ENCODE measurements around the gene AGA. TPM values are rescaled to one million over a fixed set of nuclear protein-coding genes. Genes with fewer than 3 reads are reported as not detected.

AGA gene
- total RNA-seq, 1 experiment from 2014 or later: 13.8 TPM

DNA sequence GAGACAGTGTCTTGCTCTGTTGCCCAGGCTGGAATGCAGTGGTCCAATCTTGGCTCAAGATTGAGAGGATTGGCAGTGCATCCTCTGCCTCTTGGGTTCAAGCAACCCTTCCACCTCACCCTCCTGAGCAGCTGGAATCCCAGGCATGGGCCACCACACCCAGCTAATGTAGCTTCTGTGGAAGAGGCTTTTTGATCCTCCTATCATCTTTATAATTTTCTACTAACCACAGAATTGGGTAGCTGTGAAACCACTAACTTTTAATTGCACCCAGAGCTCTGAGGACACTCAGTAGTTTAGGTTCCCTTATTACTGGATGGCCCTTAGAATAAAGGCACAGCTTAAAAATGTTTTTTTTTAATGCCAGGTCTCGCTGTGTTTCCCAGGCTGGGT is 8.9 kb upstream of the AGA start:
- Histone ChIP-seq H3F3A (ENCODE audit: insufficient read depth, low read depth) (no peaks in the 10 kb centered on the region), H3K4me1 (replicated peaks; ENCODE audit: insufficient read depth) (no peaks in the 10 kb centered on the region), H3K9me3 (ENCODE audit: insufficient read depth, low read depth) (no peaks in the 10 kb centered on the region), H3K4me3 (no peak overlapping the region), H3K27ac (no peak overlapping the region), H3K36me3 (ENCODE audit: low read depth) (no peaks in the 10 kb centered on the region), H3K79me2 (ENCODE audit: low read depth) (no peaks in the 10 kb centered on the region), H4K20me1 (ENCODE audit: insufficient read depth) (no peaks in the 10 kb centered on the region), H2AFZ (no peak overlapping the region), H3K9me2 (ENCODE audit: insufficient read depth) (no peaks in the 10 kb centered on the region), H3K27me3 (ENCODE audit: insufficient read depth, low read depth) (no peaks in the 10 kb centered on the region), H3K4me2 (no peak overlapping the region)
- intact Hi-C loops (cut with micrococcal nuclease; ENCODE audit: unreplicated experiment): no loop called here
- CTCF ChIA-PET: no interaction called here
- DNase-seq: no peak
- TF ChIP-seq CTCF (conservative IDR thresholded peaks at IDR 0.05): no peak
- TF ChIP-seq EZH2 (IDR thresholded peaks at IDR 0.05; ENCODE audit: low read depth): no peak
- POLR2A ChIA-PET (ENCODE audit: unreplicated experiment): no interaction called here
- BruUV-seq (replicated peaks): no TSS peak

GRCh38 chr4:177450426-177451107 is 8.3 kb upstream of the AGA start:
- Histone ChIP-seq H4K20me1 (ENCODE audit: insufficient read depth) (no peaks in the 10 kb centered on the region), H3K4me1 (replicated peaks; ENCODE audit: insufficient read depth) (no peaks in the 10 kb centered on the region), H3K79me2 (ENCODE audit: low read depth) (no peaks in the 10 kb centered on the region), H3K4me3 (no peak overlapping the region), H3F3A (ENCODE audit: insufficient read depth, low read depth) (no peaks in the 10 kb centered on the region), H3K36me3 (ENCODE audit: low read depth) (no peaks in the 10 kb centered on the region), H3K27ac (no peak overlapping the region), H2AFZ (no peak overlapping the region), H3K4me2 (no peak overlapping the region), H3K9me3 (ENCODE audit: insufficient read depth, low read depth) (no peaks in the 10 kb centered on the region), H3K27me3 (ENCODE audit: insufficient read depth, low read depth) (no peaks in the 10 kb centered on the region), H3K9me2 (ENCODE audit: insufficient read depth) (no peaks in the 10 kb centered on the region)
- intact Hi-C loops (cut with micrococcal nuclease; ENCODE audit: unreplicated experiment): no loop called here
- TF ChIP-seq EZH2 (IDR thresholded peaks at IDR 0.05; ENCODE audit: low read depth) (no peak), CTCF (conservative IDR thresholded peaks at IDR 0.05) (no peak)
- CTCF ChIA-PET: no interaction called here
- DNase-seq: no peak
- no TSS peak for BruUV-seq (replicated peaks)
- POLR2A ChIA-PET (ENCODE audit: unreplicated experiment): interaction anchor here (0.6 kb wide), 1 partner anchor 15 kb away, joined by 4 read pairs; no protein-coding TSS in a partner anchor

DNA sequence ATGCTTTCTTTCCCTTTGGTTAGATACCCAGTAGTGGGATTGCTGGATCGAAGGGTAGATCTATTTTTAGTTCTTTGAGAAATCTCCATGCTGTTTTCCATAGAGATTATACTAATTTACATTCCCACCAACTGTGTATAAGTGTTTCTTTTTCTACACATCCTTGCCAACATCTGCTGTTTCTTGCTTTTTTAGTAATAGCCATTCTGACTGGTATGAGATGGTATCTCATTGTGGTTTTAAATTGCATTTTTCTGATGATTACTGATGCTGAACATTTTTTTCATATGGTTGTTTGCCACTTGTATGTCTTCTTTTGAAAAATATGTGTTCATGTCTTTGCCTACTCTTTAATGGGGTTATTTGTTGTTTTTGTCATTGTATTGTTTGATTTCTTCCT is 6.6 kb upstream of the AGA start:
- no TSS peak for BruUV-seq (replicated peaks)
- intact Hi-C loops (cut with micrococcal nuclease; ENCODE audit: unreplicated experiment): no loop called here
- H3K27me3 ChIP-seq (ENCODE audit: insufficient read depth, low read depth): no peaks in the 10 kb centered on the region
- no peaks in the 10 kb centered on the region for H3K4me1 ChIP-seq (replicated peaks; ENCODE audit: insufficient read depth)
- no peaks in the 10 kb centered on the region for H3F3A ChIP-seq (ENCODE audit: insufficient read depth, low read depth)
- no peaks in the 10 kb centered on the region for H4K20me1 ChIP-seq (ENCODE audit: insufficient read depth)
- H3K27ac ChIP-seq: no peak overlapping the region
- POLR2A ChIA-PET (ENCODE audit: unreplicated experiment): no interaction called here
- no peak for DNase-seq
- no peak overlapping the region for H3K4me2 ChIP-seq
- no peak overlapping the region for H3K4me3 ChIP-seq
- H3K36me3 ChIP-seq (ENCODE audit: low read depth): no peaks in the 10 kb centered on the region
- H2AFZ ChIP-seq: no peak overlapping the region
- no peaks in the 10 kb centered on the region for H3K9me2 ChIP-seq (ENCODE audit: insufficient read depth)
- no peaks in the 10 kb centered on the region for H3K79me2 ChIP-seq (ENCODE audit: low read depth)
- CTCF ChIA-PET: no interaction called here
- no peak for TF ChIP-seq EZH2 (IDR thresholded peaks at IDR 0.05; ENCODE audit: low read depth)
- no peak for TF ChIP-seq CTCF (conservative IDR thresholded peaks at IDR 0.05)
- H3K9me3 ChIP-seq (ENCODE audit: insufficient read depth, low read depth): no peaks in the 10 kb centered on the region
